NCI-H2196 (cell line): ENCODE data around the gene HDAC9.

Experiments used
- DNase-seq: peaks from one replicate; lab custom pipeline; 2025; ENCODE audit not compliant: unreplicated experiment; lab: John Stamatoyannopoulos, UW

HDAC9 gene

GRCh38 chr7:18580950-18581349, 85.4 kb downstream of the HDAC9 start:
- no peak for DNase-seq

GRCh38 chr7:18583305-18583704, 87.8 kb downstream of the HDAC9 start:
- DNase-seq = no peak

- no peak for DNase-seq
These were observed 94.7 kb downstream of the HDAC9 start for GRCh38 chr7:18590241-18590640.

- DNase-seq = peak; percentile 16
These were observed 95.3 kb downstream of the HDAC9 start for GRCh38 chr7:18590744-18591340.

GRCh38 chr7:18593602-18594279, 98.2 kb downstream of the HDAC9 start:
- DNase-seq = no peak

GRCh38 chr7:18597754-18598153, 102.2 kb downstream of the HDAC9 start:
- no peak for DNase-seq

GRCh38 chr7:18607025-18607424, 111.5 kb downstream of the HDAC9 start:
- no peak for DNase-seq

- no peak for DNase-seq
These were observed 114.9 kb downstream of the HDAC9 start for GRCh38 chr7:18610331-18610948.

- DNase-seq = no peak
These were observed 119.3 kb downstream of the HDAC9 start for GRCh38 chr7:18614841-18615240.

GRCh38 chr7:18619311-18619710, 123.8 kb downstream of the HDAC9 start:
- no peak for DNase-seq

- no peak for DNase-seq
These were observed 127.8 kb downstream of the HDAC9 start for GRCh38 chr7:18623389-18623788.

- no peak for DNase-seq
These were observed 128.9 kb downstream of the HDAC9 start for GRCh38 chr7:18624459-18624858.

GRCh38 chr7:18626086-18626485, 130.5 kb downstream of the HDAC9 start:
- DNase-seq = no peak

GRCh38 chr7:18626717-18627116, 131.2 kb downstream of the HDAC9 start:
- DNase-seq = no peak

- DNase-seq = no peak
These were observed 142.0 kb downstream of the HDAC9 start for GRCh38 chr7:18637516-18637915.

- no peak for DNase-seq
These were observed 143.3 kb downstream of the HDAC9 start for GRCh38 chr7:18638594-18639452.

GRCh38 chr7:18639711-18640110, 144.2 kb downstream of the HDAC9 start:
- no peak for DNase-seq

- no peak for DNase-seq
These were observed 149.4 kb downstream of the HDAC9 start for GRCh38 chr7:18644981-18645380.

- no peak for DNase-seq
These were observed 152.0 kb downstream of the HDAC9 start for GRCh38 chr7:18647582-18647981.

GRCh38 chr7:18648849-18649758, 153.6 kb downstream of the HDAC9 start:
- no peak for DNase-seq
